H1 (cell line): ENCODE measurements around the gene RGL2. TPM values are rescaled to one million over a fixed set of nuclear protein-coding genes. Genes with fewer than 3 reads are reported as not detected.

Source experiments
- ASH2L ChIP-seq: fragments of 200-600, 300-600 bp; sonication (generic); IDR thresholded peaks from one replicate; pipeline ENCODE4 v1.7.1; 2017; ENCODE audit warnings: low read length
- ATF3 ChIP-seq: IDR thresholded peaks from 2 replicates; pipeline ENCODE4 v1.6.1; 2011; ENCODE audit warnings: low read depth, mild to moderate bottlenecking, low read length; ENCODE audit not compliant: insufficient read depth
- BACH1 ChIP-seq: IDR thresholded peaks from 2 replicates; pipeline ENCODE4 v1.6.1; 2012; ENCODE audit warnings: low read length, improper control_type of control experiment
- BRCA1 ChIP-seq: IDR thresholded peaks from 2 replicates; pipeline ENCODE4 v1.6.1; 2012; ENCODE audit warnings: low read depth, low read length, improper control_type of control experiment
- CTBP2 ChIP-seq: IDR thresholded peaks from 2 replicates; pipeline ENCODE4 v1.7.0; 2011; ENCODE audit warnings: borderline replicate concordance, mild to moderate bottlenecking, moderate library complexity, mixed read lengths, low read length; ENCODE audit not compliant: insufficient read depth, insufficient read length
- E2F6 ChIP-seq: IDR thresholded peaks from 2 replicates; pipeline ENCODE4 v1.6.1; 2012; ENCODE audit warnings: inconsistent platforms
- EGR1 ChIP-seq: IDR thresholded peaks from 2 replicates; pipeline ENCODE4 v1.6.1; 2011; ENCODE audit warnings: low read depth, low read length, borderline replicate concordance
- EZH2 ChIP-seq: fragments of 200-600 bp; sonication (generic); IDR thresholded peaks from 2 replicates; pipeline ENCODE4 v1.7.1; 2012; ENCODE audit warnings: low read depth, mild to moderate bottlenecking, moderate library complexity, low read length, inconsistent platforms; ENCODE audit not compliant: severe bottlenecking
- GABPA ChIP-seq: IDR thresholded peaks from 2 replicates; pipeline ENCODE4 v1.6.1; 2011; ENCODE audit warnings: mild to moderate bottlenecking, low read length, moderate library complexity, borderline replicate concordance; ENCODE audit not compliant: insufficient read depth
- GTF2F1 ChIP-seq: IDR thresholded peaks from 2 replicates; pipeline ENCODE4 v1.6.1; 2012; ENCODE audit warnings: low read depth, low read length, improper control_type of control experiment, borderline replicate concordance
- HDAC2 ChIP-seq, 2 experiments: fragments of 300-600 bp in 1 of 2; sonication (generic) in 1 of 2; IDR thresholded peaks; 2 replicates each; pipeline ENCODE4 v1.6.1; 2011 to 2012; ENCODE audit warnings: low read depth in 2 of 2, low read length in 2 of 2, mild to moderate bottlenecking in 2 of 2, moderate library complexity in 2 of 2, borderline replicate concordance in 1 of 2, inconsistent platforms in 1 of 2
- KDM4A ChIP-seq: IDR thresholded peaks from one replicate; pipeline ENCODE4 v1.7.1; 2012; ENCODE audit warnings: low read depth, mild to moderate bottlenecking, moderate library complexity, low read length, inconsistent platforms; ENCODE audit not compliant: severe bottlenecking
- NANOG ChIP-seq: IDR thresholded peaks from 2 replicates; pipeline ENCODE4 v1.6.1; 2011; ENCODE audit warnings: low read length, low read depth, mild to moderate bottlenecking, inconsistent platforms; ENCODE audit not compliant: insufficient read depth, poor library complexity, severe bottlenecking
- PHF8 ChIP-seq: fragments of 200-600 bp; sonication (generic); conservative IDR thresholded peaks from 2 replicates; pipeline ENCODE4 v1.7.1; 2012; ENCODE audit warnings: low read depth, mild to moderate bottlenecking, inconsistent platforms, low read length, moderate library complexity
- POLR2AphosphoS5 ChIP-seq: IDR thresholded peaks from 2 replicates; pipeline ENCODE4 v1.6.1; 2011; ENCODE audit warnings: low read depth, low read length
- RNF2 ChIP-seq: fragments of 200-900, 300-1000 bp; sonication (generic); IDR thresholded peaks from 2 replicates; pipeline ENCODE4 v1.7.1; 2016; ENCODE audit warnings: borderline replicate concordance, low read depth, mild to moderate bottlenecking, antibody characterized with exemption, low read length; ENCODE audit not compliant: poor library complexity, severe bottlenecking; ENCODE audit errors: missing control alignments
- SAP30 ChIP-seq: fragments of 300-600 bp; sonication (generic); IDR thresholded peaks from 2 replicates; pipeline ENCODE4 v1.7.1; 2012; ENCODE audit warnings: low read length, moderate library complexity, mild to moderate bottlenecking, inconsistent platforms; ENCODE audit not compliant: insufficient read depth, insufficient replicate concordance
- SIRT6 ChIP-seq: IDR thresholded peaks from one replicate; pipeline ENCODE4 v1.7.1; 2012; ENCODE audit warnings: low read length, inconsistent platforms
- SP2 ChIP-seq: IDR thresholded peaks from 2 replicates; pipeline ENCODE4 v1.6.1; 2012; ENCODE audit warnings: mild to moderate bottlenecking, low read length, inconsistent platforms
- SRF ChIP-seq: IDR thresholded peaks from 2 replicates; pipeline ENCODE4 v1.6.1; 2011; ENCODE audit warnings: mild to moderate bottlenecking, low read depth, low read length, moderate library complexity
- TCF12 ChIP-seq: IDR thresholded peaks from 2 replicates; pipeline ENCODE4 v1.6.1; 2011; ENCODE audit warnings: low read depth, mild to moderate bottlenecking, low read length
- ZNF274 ChIP-seq: IDR thresholded peaks from 2 replicates; pipeline ENCODE4 v1.7.0; 2012; ENCODE audit warnings: low read length, borderline replicate concordance; ENCODE audit errors: extremely low read depth
- polyA plus RNA-seq, 7 experiments: library from polyadenylated mRNA; depleted of rRNA in 3 of 7; stranded (reverse) in 5 of 7; unstranded in 2 of 7; fragments of >200 nt in 5 of 7; fragments of 200-250 nt in 2 of 7; gene quantifications; 1 replicate in 5 of 7; 2 replicates in 1 of 7; 4 replicates in 1 of 7; pipeline versions ENCODE4 v1.2.1 to v1.2.3, GENCODE V29; 2011 to 2013; ENCODE audit warnings: missing spikeins in 2 of 7, mixed read lengths in 2 of 7
- total RNA-seq: library from RNA; stranded (reverse); fragmentation: NEBNext Ultra II Directional; extraction: Animal tissue kit (Norgen Biotek cat#: 25700); gene quantifications from 2 replicates; pipeline ENCODE4 v1.2.1, GENCODE V29; 2021

RGL2 gene
- total and polyA plus RNA-seq, 2 of the 8 experiments (the other 6 are each of a cell fraction or from before 2014, with no cell fraction given) = 58.1 to 80.3 TPM

- TF ChIP-seq PHF8 (peak; percentile 92), E2F6 (peak; percentile 27; the same call in 1 of the 2 replicates), ATF3 (no peak), ZNF274 (no peak), POLR2AphosphoS5 (peak; percentile 99), SIRT6 (no peak), BRCA1 (no peak), SP2 (no peak), BACH1 (no peak), CTBP2 (peak; percentile 48), HDAC2 (IDR thresholded peaks at IDR 0.05; ENCODE audit: borderline replicate concordance in 1 of 2, low read depth in 2 of 2, low read length in 2 of 2) (no peak; a peak in 1 of 4 replicates), NANOG (no peak), EGR1 (0 out of 2 replicates have a peak, but pooled peaks have one; percentile 7), EZH2 (no peak), ASH2L (peak; percentile 94), SAP30 (no peak), SRF (no peak), KDM4A (peak; percentile 88), TCF12 (no peak), RNF2 (no peak), GABPA (peak; percentile 93), GTF2F1 (peak; percentile 84)
These were observed 27.1 kb downstream of the RGL2 start, which contains the start of the genes RPS18 and VPS52 (continued) for GRCh38 chr6:33271468-33272274.
